GM12872 (cell line): ENCODE results near the gene KRI1.

ENCODE experiments used
- CTCF ChIP-seq: IDR thresholded peaks from 3 replicates; pipeline ENCODE4 v1.5.1; 2011; ENCODE audit warnings: low read depth, mild to moderate bottlenecking, low read length, moderate library complexity; ENCODE audit not compliant: insufficient read depth

Gene KRI1

DNA sequence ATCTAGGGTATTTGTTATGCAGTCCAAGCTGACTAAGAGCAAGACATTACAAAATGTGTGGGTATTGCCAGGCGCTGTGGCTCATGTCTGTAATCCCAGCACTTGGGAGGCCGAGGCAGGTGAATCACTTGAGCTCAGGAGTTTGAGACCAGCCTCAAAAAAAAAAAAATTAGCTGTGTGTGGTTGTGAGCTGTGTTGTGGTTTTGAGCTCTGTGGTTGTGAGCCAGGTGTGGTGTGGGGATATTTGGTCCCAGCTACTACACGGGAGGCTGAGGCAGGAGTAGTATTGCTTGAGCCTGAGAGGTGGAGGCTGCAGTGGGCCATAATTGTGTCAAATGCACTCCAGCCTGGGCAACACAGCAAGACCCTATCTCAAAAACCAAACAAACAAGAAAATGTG lies 57.1 kb downstream of the KRI1 start:
- TF ChIP-seq CTCF, result no peak

- no peak for TF ChIP-seq CTCF
These were observed 57.8 kb downstream of the KRI1 start for GRCh38 chr19:10508036-10508435.

GRCh38 chr19:10505583-10506229 lies 60.1 kb downstream of the KRI1 start:
- TF ChIP-seq CTCF, result peak; percentile 92
